Activated CD8-positive, alpha-beta memory T cell treated with anti-CD3 and anti-CD28 coated beads, Interleukin-2, amount 10 ng/mL, durations not matched to agents 7 days and 5 days (primary cell): ENCODE results near the gene ACCS. TPM values are rescaled to one million over a fixed set of nuclear protein-coding genes. Genes with fewer than 3 reads are reported as not detected.

Source experiments
- ATAC-seq: fragments of 150-1000 bp; cut with Tn5 transposase; one replicate; pipeline ENCODE4 v1.10.0; 2021; ENCODE audit warnings: moderate library complexity
- CTCF ChIA-PET: fragments of 350-600 bp; sonication (Branson Sonifier 250); formaldehyde crosslinking; loops from one replicate; lab custom pipeline; 2021; ENCODE audit warnings: antibody characterized with exemption; lab: Charles Lee
- DNase-seq: peaks from one replicate; pipeline ENCODE4 v3.0.0-alpha.2; 2020
- H3K27ac Mint-ChIP-seq: one replicate; pipeline ENCODE4 v1.8.0; 2021; ENCODE audit warnings: mild to moderate bottlenecking, mixed read lengths
- H3K27me3 Mint-ChIP-seq: one replicate; pipeline ENCODE4 v1.8.0; 2021; ENCODE audit warnings: mixed read lengths
- H3K36me3 Mint-ChIP-seq: one replicate; pipeline ENCODE4 v1.8.0; 2021; ENCODE audit warnings: mild to moderate bottlenecking, mixed read lengths
- H3K4me1 Mint-ChIP-seq: one replicate; pipeline ENCODE4 v1.8.0; 2021; ENCODE audit warnings: mixed read lengths
- H3K4me3 Mint-ChIP-seq: one replicate; pipeline ENCODE4 v1.8.0; 2021; ENCODE audit warnings: mild to moderate bottlenecking, moderate library complexity, mixed read lengths
- H3K9me3 Mint-ChIP-seq: one replicate; pipeline ENCODE4 v1.8.0; 2022; ENCODE audit warnings: low read depth, mixed read lengths
- total RNA-seq, 2 experiments: library from RNA; stranded (reverse); gene quantifications; one replicate each; pipeline ENCODE4 v1.2.3, GENCODE V29; 2021

Gene ACCS
- total RNA-seq, 2 experiments from 2014 or later: 4.9 to 7.7 TPM

DNA sequence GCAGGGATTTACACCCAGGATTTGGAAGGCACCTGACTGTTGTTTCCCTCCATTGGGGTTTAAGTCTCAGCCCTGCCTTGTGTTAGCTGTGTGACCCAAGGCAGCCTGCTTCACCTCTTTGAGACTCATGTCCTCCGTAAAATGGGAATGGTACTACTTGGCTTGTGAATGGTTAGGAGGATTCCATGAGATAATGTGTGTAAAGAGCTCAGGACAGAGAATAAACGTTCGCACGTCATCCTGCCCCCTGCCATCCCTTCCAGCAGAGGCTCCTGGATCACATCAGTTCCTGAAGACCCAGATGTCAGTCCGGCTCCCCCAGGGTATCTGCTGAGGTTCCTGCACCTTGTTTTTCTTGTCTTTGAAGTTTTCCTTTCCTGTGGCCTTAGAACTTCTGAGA lies 35.1 kb upstream of the ACCS start:
- no peak for ATAC-seq
- H3K4me1 Mint-ChIP-seq: no peaks in the 10 kb centered on the region
- CTCF ChIA-PET: no interaction called here
- DNase-seq: no peak
- H3K9me3 Mint-ChIP-seq: no peaks in the 10 kb centered on the region
- peaks cover 31% of the 10 kb centered on the region for H3K27me3 Mint-ChIP-seq
- H3K27ac Mint-ChIP-seq: no peak overlapping the region
- H3K36me3 Mint-ChIP-seq: no peaks in the 10 kb centered on the region
- H3K4me3 Mint-ChIP-seq: no peak overlapping the region

DNA sequence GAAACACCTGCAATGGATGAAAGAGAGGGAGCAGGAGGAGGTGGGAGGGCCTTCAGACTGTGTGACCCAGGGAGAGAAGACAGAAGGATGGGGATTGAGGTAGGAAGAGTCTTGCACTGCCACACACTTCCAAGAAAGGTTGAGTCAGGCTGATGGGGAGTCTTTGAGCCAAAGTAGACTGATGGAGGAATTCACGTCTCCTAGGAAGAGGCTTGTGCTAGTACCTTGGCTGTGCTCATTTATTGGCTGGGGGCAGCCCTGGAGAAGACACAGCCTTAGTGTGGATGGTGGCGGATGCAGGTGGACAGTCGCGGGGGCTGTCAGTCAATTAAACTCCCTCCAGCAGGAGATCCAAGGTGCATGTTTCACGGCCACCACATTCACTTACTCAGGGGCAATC lies 34.5 kb upstream of the ACCS start:
- no peak for ATAC-seq

DNA sequence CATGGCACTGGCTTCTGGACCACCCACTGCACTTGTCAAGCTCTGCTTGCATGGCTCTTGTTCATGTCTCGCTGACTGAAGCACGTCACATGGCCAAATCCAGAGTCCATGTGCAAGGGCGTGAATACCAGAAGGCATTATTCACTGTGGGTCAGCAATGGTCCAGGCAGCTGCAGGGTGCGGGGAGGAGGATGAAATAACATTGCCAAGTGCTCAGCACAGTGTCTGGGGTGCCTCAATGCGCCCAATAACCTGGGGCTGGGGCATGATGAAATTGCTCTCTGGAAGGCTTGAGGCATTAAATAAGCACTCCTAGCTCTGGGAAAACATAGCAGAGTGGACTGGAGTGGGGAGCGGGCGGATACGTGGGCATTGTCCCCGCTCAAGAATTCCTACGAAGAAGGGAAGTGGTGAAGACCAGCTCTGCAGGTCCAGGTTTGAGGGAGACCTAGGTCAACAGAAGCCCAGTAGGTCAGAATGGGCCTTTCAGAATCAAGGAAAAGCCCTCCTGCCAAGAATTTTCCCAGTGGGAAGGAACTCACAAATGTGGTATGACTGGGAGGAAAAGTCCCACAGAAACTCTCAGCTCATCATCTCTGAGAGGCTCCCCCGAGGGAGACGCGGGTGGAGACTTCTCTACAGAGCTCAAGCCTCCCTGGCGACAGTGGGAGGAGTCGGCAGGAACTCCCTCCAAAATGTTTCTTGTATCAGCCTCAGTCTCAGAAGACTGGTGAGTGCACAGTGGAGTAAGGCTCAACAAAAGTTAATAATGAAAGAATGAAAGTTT lies 33.6 kb upstream of the ACCS start:
- Mint-ChIP-seq H3K9me3 (no peaks in the 10 kb centered on the region), H3K27me3 (peaks cover 22% of the 10 kb centered on the region), H3K36me3 (no peaks in the 10 kb centered on the region), H3K4me1 (no peaks in the 10 kb centered on the region), H3K4me3 (no peak overlapping the region), H3K27ac (no peak overlapping the region)
- CTCF ChIA-PET: no interaction called here
- no peak for ATAC-seq
- no peak for DNase-seq

More for the DNA sequence above, 34.5 kb upstream of the ACCS start:
- no peaks in the 10 kb centered on the region for H3K4me1 Mint-ChIP-seq
- H3K27ac Mint-ChIP-seq: no peak overlapping the region
- H3K9me3 Mint-ChIP-seq: no peaks in the 10 kb centered on the region
- H3K27me3 Mint-ChIP-seq: peaks cover 29% of the 10 kb centered on the region
- H3K36me3 Mint-ChIP-seq: no peaks in the 10 kb centered on the region
- no peak for DNase-seq
- H3K4me3 Mint-ChIP-seq: no peak overlapping the region
- CTCF ChIA-PET: no interaction called here

DNA sequence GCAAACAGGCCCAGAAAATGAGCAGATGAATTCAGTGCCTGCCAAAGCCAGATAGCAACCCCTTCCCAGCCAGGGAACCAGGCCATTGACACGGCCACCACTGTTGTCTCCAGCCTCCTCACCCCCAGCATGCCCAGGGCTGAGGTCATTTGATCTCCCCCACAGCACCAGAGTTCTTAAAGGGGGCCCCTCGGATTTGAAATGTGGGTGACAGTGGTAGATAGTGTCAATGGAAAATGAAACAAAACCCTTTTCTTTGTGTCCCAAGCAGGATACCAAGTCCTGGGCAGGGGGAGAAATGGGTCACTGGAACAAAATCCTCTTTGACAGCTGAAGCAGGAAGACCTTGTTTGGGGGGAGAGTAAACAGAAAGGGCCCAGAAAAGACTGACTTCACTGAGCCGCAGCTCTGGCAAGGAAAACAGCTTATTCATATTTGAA lies 32.6 kb upstream of the ACCS start:
- Mint-ChIP-seq H3K9me3 (no peaks in the 10 kb centered on the region), H3K4me3 (no peak overlapping the region), H3K4me1 (no peaks in the 10 kb centered on the region), H3K27ac (no peak overlapping the region), H3K27me3 (peaks cover 22% of the 10 kb centered on the region), H3K36me3 (no peaks in the 10 kb centered on the region)
- no peak for ATAC-seq
- CTCF ChIA-PET: no interaction called here
- DNase-seq: no peak

DNA sequence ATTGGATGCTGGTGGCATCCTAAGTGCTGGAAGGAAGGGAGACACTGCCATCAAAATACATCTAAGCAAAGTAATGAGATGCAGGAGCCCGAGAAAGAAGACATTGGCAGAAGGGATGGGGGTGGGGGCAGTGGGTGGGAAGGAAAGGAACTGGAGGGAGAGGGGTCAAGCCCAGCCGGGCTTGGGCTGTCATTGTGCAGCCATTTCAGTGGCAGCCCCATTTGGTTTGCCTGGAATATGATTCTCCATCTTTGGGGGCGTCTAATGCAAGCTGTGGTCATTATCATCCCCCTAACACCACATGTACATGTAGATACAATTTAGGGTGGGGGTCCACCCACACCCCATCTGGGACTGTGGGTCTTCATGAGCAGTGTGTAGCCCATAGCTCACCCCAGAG lies 32.2 kb upstream of the ACCS start:
- ATAC-seq (no peak), DNase-seq (no peak)
- CTCF ChIA-PET: no interaction called here
- H3K27me3 Mint-ChIP-seq: peaks cover 22% of the 10 kb centered on the region
- no peaks in the 10 kb centered on the region for H3K9me3 Mint-ChIP-seq
- no peaks in the 10 kb centered on the region for H3K36me3 Mint-ChIP-seq
- H3K27ac Mint-ChIP-seq: no peak overlapping the region
- H3K4me3 Mint-ChIP-seq: no peak overlapping the region
- H3K4me1 Mint-ChIP-seq: no peaks in the 10 kb centered on the region

DNA sequence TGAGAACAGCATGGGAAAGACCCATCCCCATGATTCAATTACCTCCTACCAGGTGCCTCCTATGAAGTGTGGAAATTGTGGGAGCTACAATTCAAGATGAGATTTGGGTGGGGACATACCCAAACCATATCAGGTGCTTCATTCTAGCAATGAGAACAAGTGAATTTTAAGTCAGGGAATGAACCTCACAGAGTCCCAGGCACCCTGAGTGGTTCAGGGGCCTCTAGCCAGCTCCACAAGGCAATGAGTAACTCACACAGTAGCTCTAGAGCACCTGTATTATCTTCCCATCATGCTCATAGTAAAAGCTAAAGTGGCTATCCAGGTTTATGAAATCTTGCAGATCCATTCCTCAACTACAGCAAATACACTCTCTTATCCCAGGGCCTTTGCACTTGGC lies 31.4 kb upstream of the ACCS start:
- H3K9me3 Mint-ChIP-seq: no peaks in the 10 kb centered on the region
- CTCF ChIA-PET: no interaction called here
- H3K4me1 Mint-ChIP-seq: no peaks in the 10 kb centered on the region
- peaks cover 18% of the 10 kb centered on the region for H3K27me3 Mint-ChIP-seq
- no peak overlapping the region for H3K27ac Mint-ChIP-seq
- DNase-seq (no peak), ATAC-seq (no peak)
- no peak overlapping the region for H3K4me3 Mint-ChIP-seq
- H3K36me3 Mint-ChIP-seq: no peaks in the 10 kb centered on the region

DNA sequence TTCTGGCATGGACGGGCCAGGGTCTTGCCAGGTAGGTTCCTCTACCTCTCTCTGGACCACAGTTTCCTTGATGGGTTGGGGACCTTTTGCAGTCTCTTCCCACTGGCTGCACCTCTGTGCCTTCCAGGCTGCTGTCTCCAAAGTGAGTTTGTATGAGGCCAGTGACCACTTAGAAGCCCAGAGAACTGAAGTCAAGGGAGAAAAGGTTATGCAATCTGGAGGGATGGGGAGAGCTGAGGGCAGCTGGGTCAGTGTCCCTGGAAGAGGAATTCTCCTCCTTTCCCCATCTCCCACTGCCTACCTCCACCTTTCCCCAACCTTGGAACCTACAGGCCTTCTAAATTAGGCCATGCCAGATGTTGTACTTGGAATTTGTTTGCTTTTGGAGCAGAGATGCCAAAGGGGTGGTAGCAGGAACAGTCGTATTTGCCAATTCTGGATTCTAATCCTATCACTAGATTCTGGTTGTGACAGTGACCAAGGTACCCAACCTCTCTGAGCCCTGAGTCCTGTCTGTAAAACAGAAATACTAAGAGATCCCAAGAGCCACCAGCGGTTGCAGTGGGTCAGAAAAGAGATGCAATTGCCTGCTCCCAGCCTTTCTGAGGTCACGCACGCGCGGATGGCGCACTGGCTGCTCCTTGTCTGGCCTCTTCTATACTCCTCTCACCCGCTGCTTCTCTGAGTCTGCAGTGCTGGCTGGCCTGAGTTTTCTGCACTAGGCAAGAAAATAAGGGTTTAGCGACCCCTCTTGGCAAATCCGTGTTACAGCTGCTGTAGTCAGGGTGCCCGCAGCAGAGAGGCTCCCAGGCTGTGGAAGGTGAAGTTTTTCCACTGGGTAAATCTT lies 29.0 kb upstream of the ACCS start:
- no peak overlapping the region for H3K27ac Mint-ChIP-seq

DNA sequence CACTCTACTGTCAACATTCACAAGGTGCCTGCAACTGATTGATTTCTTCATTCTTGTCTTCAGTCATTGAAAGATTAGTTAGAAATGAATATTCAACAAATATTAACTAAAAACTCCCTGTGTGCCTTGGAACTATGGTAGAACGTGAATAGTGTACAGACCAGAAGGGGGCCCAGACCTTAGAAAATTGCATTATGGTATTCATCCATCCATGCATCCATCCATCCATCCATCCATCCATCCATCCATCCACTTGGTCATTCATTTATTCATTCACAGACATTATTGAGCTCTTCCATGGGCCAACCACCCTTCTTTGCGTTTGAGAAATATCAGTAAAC lies 28.4 kb upstream of the ACCS start:
- ATAC-seq: no peak
- Mint-ChIP-seq H3K27me3 (peaks cover 5% of the 10 kb centered on the region), H3K27ac (no peak overlapping the region), H3K36me3 (no peaks in the 10 kb centered on the region), H3K9me3 (peaks cover 3% of the 10 kb centered on the region), H3K4me1 (no peaks in the 10 kb centered on the region), H3K4me3 (no peak overlapping the region)
- DNase-seq: no peak
- CTCF ChIA-PET: interaction anchor here (1.1 kb wide), 1 partner anchor 29 kb away, joined by 3 read pairs; the partner anchor contains the start of gene ACCS

More for the DNA sequence above, 29.0 kb upstream of the ACCS start:
- no peak overlapping the region for H3K4me3 Mint-ChIP-seq
- H3K4me1 Mint-ChIP-seq: no peaks in the 10 kb centered on the region
- DNase-seq (peak; percentile 52), ATAC-seq (peak; percentile 45)
- H3K27me3 Mint-ChIP-seq: peaks cover 8% of the 10 kb centered on the region
- H3K9me3 Mint-ChIP-seq: peaks cover 3% of the 10 kb centered on the region
- H3K36me3 Mint-ChIP-seq: no peaks in the 10 kb centered on the region
- CTCF ChIA-PET: no interaction called here

DNA sequence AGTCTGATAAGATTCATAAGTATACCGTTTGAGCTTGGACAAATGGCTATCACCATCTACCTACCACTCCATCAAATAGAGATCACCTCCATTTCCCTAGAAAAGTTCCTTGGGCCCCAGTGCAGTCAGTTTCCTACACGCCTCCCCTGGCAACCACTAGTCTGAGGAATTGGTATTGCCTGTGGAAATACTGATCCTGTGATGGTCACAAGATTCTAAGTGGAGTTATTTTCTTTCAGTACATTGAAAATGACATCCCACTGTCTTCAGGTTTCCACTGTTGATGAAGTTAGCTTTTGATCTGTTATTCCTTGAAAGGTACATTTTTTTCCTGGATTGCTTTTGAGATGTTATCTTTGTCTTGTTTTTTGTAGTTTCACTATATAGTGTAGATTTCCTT lies 22.9 kb upstream of the ACCS start:
- Mint-ChIP-seq H3K9me3 (peaks cover 3% of the 10 kb centered on the region), H3K27me3 (peaks cover 6% of the 10 kb centered on the region), H3K36me3 (no peaks in the 10 kb centered on the region), H3K4me1 (no peaks in the 10 kb centered on the region), H3K4me3 (no peak overlapping the region), H3K27ac (no peak overlapping the region)
- CTCF ChIA-PET: interaction anchor here (1.0 to 1.6 kb wide), 2 partner anchors 23 to 135 kb away, joined by 3 to 4 read pairs; partner anchors contain the start of gene ACCS
- DNase-seq: no peak
- ATAC-seq: no peak

DNA sequence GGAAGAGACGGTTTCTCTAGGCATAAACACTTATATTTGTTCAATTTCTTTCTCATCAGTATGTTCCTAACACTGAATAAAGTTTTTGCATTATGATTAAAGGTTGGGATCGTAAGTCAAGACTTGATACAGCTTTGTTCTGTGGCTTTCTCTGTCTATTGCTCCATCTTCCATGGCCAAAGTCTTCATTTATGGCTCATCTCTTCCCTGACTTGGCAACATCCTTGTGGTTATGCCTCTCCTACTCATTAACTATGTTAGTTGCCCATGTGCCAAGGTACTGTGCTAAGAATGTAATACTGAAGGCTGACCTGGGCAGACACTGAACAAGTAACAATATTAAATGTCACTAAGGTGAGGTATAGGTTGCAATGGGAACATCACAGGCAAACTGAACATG lies 19.9 kb upstream of the ACCS start:
- no peak overlapping the region for H3K4me3 Mint-ChIP-seq
- H3K36me3 Mint-ChIP-seq: no peaks in the 10 kb centered on the region
- ATAC-seq: no peak
- no peaks in the 10 kb centered on the region for H3K9me3 Mint-ChIP-seq
- CTCF ChIA-PET: no interaction called here
- peaks cover 6% of the 10 kb centered on the region for H3K27me3 Mint-ChIP-seq
- DNase-seq: no peak
- no peak overlapping the region for H3K27ac Mint-ChIP-seq
- H3K4me1 Mint-ChIP-seq: no peaks in the 10 kb centered on the region

DNA sequence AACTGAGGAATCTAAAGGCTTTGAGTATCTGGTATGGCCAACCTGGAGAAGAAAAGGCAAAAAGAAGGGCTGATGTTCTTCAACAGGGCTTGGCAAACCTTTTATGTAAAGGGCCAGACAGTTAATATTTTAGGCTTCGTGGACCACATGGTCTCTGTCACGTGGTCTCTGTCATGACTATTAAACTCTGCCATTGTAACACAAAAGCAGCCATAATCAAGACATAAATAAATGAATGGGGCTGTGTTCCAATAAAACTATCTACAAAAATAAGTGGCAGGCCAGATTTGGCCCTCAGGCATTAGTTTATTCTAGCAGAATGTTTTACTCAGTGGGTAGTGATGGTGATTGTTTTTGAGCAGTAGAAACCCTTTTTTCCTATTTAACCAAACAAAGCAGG lies 18.8 kb upstream of the ACCS start:
- Mint-ChIP-seq H3K9me3 (no peaks in the 10 kb centered on the region), H3K27ac (no peak overlapping the region), H3K27me3 (peaks cover 6% of the 10 kb centered on the region), H3K4me1 (no peaks in the 10 kb centered on the region), H3K36me3 (no peaks in the 10 kb centered on the region), H3K4me3 (no peak overlapping the region)
- ATAC-seq (no peak), DNase-seq (no peak)
- CTCF ChIA-PET: no interaction called here

DNA sequence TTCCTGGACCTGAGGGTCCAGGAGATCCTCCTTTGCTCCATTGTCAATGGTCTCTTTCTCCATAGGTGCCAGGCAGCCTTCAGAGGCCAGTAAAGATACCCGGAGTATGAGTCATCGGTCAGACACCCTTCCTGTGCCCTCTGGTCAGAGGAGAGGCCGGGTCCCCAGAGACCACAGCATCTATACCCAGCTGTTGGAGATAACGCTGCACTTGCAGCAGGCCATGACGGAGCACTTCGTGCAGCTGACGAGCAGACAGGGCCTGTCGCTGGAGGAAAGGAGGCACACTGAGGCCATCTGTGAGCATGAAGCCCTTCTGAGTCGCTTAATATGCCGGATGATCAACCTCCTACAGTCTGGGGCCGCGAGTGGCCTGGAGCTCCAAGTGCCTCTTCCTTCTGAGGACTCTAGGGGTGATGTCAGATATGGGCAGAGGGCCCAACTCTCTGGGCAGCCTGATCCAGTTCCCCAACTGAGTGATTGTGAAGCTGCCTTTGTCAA lies 18.1 kb upstream of the ACCS start, which contains the start of gene ACCSL:
TSS of gene ACCSL (plus strand) at position 51 of the 501 bp plus-strand sequence. CDS start at position 107, 56 bp downstream.
- CTCF ChIA-PET: no interaction called here
- Mint-ChIP-seq H3K36me3 (no peaks in the 10 kb centered on the region), H3K9me3 (no peaks in the 10 kb centered on the region)

DNA sequence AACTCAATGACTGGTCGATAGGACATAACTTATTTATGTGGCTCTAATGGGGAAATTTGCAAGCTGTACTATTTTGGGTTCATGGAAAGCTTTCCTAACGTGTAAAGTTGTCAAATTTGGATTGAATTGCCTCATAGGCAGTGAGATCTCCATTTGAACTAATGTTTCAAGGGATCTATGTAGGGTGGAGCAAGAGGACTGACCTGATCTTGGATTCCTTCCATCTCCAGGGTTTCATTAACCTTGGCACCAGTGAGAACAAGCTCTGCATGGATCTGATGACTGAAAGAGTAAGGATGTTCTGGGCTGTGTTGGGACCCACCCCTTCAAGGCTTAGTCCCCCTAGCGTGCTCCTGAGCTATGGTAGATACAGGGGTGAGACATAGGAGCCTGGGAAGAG lies 16.2 kb upstream of the ACCS start:
- Mint-ChIP-seq H3K9me3 (no peaks in the 10 kb centered on the region), H3K4me3 (no peak overlapping the region), H3K27me3 (peaks cover 6% of the 10 kb centered on the region), H3K36me3 (no peaks in the 10 kb centered on the region), H3K4me1 (no peaks in the 10 kb centered on the region), H3K27ac (no peak overlapping the region)
- CTCF ChIA-PET: interaction anchor here (1.1 kb wide), 1 partner anchor 27 kb away, joined by 3 read pairs; no protein-coding TSS in a partner anchor
- ATAC-seq (no peak), DNase-seq (no peak)

More for the DNA sequence above, 18.1 kb upstream of the ACCS start, which contains the start of gene ACCSL:
- no peak within 1 kb of the TSS for H3K4me3 Mint-ChIP-seq
- peaks cover 6% of the 10 kb centered on the region for H3K27me3 Mint-ChIP-seq
- H3K27ac Mint-ChIP-seq: no peak within 1 kb of the TSS
- no peaks in the 10 kb centered on the region for H3K4me1 Mint-ChIP-seq
- ATAC-seq: no peak
- DNase-seq: no peak
